HG02678 (cell line): Measurements from ENCODE around the gene SCGB3A1.

Source experiments
- ATAC-seq: cut with Tn5 transposase; IDR thresholded peaks from one replicate; pipeline ENCODE4 v1.9.1; 2021; ENCODE audit warnings: mild to moderate bottlenecking, moderate library complexity; ENCODE audit not compliant: unreplicated experiment

Gene SCGB3A1

DNA sequence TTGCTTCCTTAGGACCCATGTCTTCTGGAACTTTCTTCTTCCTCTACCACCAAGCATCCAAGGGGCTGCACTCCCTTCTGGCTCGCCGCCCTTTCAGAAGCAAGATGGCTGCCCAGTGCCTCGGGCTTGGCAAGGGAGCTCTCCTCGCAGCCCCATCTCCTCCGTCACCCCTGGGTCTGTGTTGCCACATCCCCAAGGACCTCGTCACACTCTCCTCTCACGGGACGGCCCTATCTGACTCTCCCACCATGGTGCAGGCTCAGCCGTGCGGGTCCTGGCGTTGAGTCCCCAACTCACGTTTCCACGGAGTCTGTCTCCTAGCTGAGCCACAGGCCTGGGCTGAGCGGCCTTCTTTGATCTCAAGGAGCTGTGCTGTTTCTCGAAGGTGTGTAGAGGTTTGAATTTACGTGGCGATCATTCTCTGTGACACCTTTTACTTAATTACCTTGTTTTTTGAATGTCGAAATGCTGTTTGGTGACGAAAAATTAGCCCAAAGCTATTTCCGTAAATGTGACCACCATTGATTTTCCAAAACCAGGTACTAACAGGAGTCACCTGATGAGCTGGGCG lies 15.0 kb upstream of the SCGB3A1 start:
- ATAC-seq = no peak

DNA sequence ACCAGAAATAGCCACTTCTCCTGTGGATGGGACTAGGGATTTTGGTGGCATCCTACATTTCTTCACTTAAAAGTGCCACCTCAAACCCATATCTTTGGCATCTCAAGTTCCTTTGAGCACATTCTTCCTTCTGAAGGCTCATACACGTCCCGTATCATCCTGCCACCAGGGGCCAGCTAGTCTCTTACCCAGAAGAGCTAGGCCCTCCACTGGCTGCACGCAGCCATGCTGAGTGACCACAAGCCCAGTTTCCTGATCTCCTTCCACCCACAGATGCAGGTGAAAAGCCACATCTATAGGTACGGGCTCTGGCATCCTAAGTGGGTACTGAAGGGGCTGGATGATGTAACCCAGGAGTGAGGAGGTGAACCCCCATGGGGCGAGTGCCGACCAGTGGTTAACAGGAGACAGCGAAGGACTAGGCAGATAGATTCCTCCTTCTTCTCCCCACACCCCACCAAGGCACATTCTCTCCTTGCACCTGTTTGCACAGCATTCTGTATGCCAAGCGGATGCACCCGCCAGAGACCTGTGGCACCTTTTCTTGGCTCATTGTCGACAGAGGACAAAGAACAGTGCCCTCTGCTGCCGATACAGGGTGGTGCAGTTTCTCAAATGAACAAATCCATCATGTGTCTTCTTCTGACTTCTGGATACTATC lies 14.4 kb upstream of the SCGB3A1 start:
- ATAC-seq = no peak

DNA sequence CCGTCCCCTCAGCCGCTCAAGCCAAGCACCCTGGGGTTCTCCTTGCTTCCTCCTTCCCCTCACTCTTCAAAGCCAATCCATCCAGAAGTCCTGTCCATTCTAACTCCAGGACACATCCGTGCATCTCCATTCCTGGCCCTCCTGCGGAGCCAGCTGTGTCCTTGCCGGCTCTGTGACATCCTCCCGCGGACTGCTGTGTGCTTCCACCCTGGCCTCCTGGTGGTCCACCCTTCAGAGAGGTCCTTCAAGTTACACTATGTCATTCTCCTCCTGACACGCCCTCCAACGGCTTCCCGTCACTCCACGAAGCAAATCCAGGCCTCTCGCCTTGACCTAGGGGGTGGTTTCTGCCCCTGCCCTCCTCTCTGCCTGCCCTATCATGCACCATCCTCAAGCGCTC lies 13.0 kb upstream of the SCGB3A1 start:
- ATAC-seq = no peak

GRCh38 chr5:180603076-180603594 lies 11.8 kb upstream of the SCGB3A1 start:
- no peak for ATAC-seq

GRCh38 chr5:180602481-180603075 lies 11.3 kb upstream of the SCGB3A1 start:
- ATAC-seq = no peak

GRCh38 chr5:180601591-180602480 lies 10.5 kb upstream of the SCGB3A1 start:
- ATAC-seq = no peak

DNA sequence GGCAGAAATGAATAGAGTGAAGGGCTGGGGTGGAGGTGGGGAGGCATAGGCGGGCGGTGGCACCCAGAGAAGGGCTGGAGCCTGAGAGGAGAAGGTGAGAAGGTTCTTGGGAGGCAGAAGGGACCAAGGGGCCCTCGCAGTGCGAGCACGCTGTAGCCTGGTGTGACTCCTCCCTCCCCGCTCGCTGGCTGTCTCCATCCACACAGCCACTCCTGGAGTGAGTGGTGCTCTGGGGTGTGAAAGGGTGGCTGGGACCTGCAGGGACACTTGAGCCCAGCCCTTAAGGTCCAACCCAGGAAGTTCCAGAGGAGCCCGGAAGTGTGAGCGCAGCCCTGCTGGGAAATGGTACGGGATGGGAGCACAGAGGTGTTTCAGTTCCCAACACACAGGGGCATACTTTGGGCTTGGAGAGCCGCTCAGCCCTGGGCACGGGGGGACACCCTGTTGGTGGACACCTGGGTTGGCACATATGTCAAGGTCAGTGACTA lies 9.3 kb upstream of the SCGB3A1 start:
- ATAC-seq = no peak

GRCh38 chr5:180599981-180600553 lies 8.8 kb upstream of the SCGB3A1 start:
- no peak for ATAC-seq

- no peak for ATAC-seq
These were observed 8.3 kb upstream of the SCGB3A1 start for GRCh38 chr5:180599590-180599914.

- ATAC-seq = no peak
These were observed 7.7 kb upstream of the SCGB3A1 start for GRCh38 chr5:180598797-180599589.

DNA sequence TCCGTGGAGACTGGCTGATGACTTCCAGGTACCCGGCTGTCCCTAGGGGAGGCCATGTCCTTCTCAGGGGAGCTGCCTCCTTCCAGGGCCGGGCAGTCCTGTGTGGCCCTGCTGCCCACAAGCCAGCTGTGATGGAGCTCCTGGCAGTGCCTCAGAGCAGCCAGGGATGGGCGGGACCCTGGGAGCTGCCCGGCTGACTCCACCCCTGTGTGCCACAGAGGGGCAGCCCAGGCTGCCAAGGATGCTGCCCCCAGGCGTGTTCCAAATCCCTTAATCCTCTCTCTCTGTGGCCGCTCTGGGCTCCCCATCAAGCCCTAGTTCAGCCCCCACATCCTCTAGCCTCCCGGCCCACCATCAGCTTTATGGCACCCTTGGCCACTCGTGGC lies 7.0 kb upstream of the SCGB3A1 start:
- no peak for ATAC-seq

- ATAC-seq = no peak
These were observed 5.5 kb upstream of the SCGB3A1 start for GRCh38 chr5:180596668-180597231.

DNA sequence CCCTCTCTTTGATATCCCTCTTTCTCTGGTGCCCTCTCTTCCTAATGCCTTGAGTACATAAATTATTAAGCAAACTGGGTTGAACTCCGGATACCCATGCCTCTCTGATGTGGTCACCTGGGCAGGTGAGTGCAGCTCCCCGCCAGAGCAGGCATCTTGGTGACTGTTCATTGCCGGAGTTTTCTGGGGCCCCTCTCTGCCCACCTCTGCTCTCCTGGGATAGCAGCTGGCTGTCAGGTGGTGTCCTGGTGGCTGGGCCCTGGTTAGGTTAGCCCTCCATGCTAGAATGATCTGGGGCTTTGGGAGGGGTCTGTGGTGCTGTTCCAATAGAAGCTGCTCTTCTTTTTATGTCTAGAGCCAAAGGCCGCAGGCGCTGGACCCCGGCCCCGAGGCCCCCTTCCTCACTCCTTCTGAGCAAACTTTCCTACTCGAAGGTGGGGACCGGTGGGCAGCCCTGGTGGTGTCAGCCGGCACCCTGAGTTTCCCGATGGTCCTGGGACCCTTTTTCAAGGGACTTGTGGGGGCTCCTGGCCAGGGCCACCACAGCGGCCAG lies 4.9 kb upstream of the SCGB3A1 start:
- no peak for ATAC-seq

- ATAC-seq = no peak
These were observed 4.2 kb upstream of the SCGB3A1 start for GRCh38 chr5:180595381-180596114.

- no peak for ATAC-seq
These were observed 3.7 kb upstream of the SCGB3A1 start for GRCh38 chr5:180595046-180595379.

GRCh38 chr5:180594311-180595045 lies 3.2 kb upstream of the SCGB3A1 start:
- no peak for ATAC-seq

DNA sequence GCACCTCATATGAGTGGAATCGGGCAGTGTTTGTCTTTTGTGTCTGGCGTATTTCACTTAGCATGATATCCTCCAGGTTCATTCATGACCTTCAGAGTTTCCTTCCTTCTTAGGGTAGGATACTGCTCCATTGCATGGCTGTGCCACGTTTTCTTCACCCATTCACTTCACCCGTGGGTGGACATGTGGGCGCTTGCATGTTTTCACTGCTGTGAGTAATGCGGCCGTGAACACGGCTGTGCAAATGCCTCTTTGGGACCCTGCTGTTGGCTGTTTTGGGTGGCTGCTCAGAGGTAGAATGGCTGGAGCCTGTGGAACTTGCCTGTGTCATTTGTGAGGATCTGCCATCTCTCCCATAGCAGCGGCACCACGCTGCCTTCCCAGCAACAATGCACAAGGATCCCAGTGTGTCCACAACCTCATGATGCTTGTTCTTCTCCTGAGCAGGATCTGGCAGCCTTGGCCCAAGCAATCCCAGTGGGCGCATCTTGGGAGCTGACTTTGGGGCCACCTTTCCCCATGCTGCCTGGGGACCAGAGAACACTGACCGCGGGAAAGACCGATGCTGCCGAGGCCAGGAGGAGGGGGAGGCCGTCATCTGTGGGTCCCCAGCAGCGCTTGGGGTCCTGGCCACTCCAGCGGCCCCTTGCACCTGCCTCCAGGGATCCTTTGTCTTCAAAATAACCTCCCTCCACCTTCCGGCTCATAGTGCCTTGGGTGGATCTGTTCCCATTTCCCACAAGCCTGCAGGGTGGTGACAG lies 2.3 kb upstream of the SCGB3A1 start:
- no peak for ATAC-seq

DNA sequence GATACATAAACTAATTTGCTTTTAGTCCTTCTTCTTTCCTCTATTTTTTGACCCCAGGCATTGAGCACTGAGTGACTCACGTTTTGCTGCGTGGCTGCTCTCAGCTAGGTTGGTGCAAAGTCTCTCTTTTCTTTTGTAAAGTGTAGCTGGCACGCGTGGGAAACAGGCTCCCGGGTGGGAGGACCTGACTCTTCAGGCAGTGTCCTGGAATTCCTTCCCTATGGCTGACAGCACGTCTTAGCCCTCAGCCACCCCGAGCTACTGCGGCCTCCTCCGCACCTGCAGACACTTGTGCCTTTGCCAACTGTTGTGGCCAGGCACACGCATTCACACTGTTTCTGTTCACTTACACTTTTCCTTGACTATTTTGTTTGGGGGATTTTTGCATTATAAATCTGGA lies 877 bp upstream of the SCGB3A1 start:
- no peak for ATAC-seq
